Measurements from ENCODE around the gene ANKRD24.

DNA sequence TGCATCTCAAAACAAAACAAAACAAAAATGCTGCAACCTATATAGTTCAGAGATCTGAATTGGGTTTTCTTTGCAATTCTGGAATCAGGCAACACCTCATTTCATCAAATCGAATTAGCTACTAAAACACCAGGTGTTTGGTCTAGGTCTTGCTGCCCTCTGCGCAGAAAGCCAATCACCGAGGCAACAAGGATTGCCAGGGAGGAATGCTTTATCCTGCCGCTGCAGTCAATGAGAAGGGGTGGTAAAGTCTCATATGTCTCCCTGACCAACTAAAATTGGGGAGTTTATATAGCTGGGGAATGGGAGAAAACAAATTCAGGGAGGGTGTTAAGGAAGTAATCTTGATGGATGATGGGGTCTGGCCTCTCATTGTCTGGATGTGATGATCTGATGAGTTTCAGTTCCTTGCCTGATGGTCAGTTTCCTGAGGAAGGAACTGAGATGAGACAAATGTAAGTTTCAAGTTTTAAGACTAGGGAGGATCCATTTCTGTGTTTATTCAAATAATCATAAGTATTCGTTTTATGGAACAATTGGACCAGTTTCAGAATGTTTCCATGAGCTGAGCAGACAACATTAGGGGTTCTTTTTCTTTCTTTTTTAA, 59.4 kb downstream of the ANKRD24 start:
- TF ChIP-seq CTCF (IDR thresholded peaks at IDR 0.05; ENCODE audit: poor library complexity, severe bottlenecking): no peak
- TF ChIP-seq REST (IDR thresholded peaks at IDR 0.05; ENCODE audit: borderline replicate concordance): no peak
- no peak for TF ChIP-seq EZH2 (IDR thresholded peaks at IDR 0.05; ENCODE audit: borderline replicate concordance, insufficient read depth, low read length, poor library complexity, severe bottlenecking)
